SU-DHL-6 (cell line): Measurements from ENCODE around the gene TCF7L1.

Source experiments
- CTCF ChIP-seq: fragments of 200-600 bp; sonication (generic); IDR thresholded peaks from one replicate; pipeline ENCODE4 v1.5.1; 2017; ENCODE audit warnings: antibody characterized with exemption, mild to moderate bottlenecking, low read length, moderate library complexity; ENCODE audit not compliant: insufficient read depth, poor library complexity, severe bottlenecking
- EZH2phosphoT487 ChIP-seq: fragments of 200-600 bp; sonication (generic), shearing (Covaris generic); conservative IDR thresholded peaks from 2 replicates; pipeline ENCODE4 v1.6.1; 2018; ENCODE audit warnings: mild to moderate bottlenecking, antibody characterized with exemption, low read length, moderate library complexity, mixed read lengths

- TF ChIP-seq CTCF (no peak), EZH2phosphoT487 (no peak)
Observed at GRCh38 chr2:85326406-85327159, 193.4 kb downstream of the TCF7L1 start.
